Peyer's patch (tissue), 4 donors: Measurements from ENCODE around the gene ABCC5. TPM values are rescaled to one million over a fixed set of nuclear protein-coding genes. Genes with fewer than 3 reads are reported as not detected.

Source experiments
- DNase-seq, 3 donors: peaks; one replicate each; pipeline ENCODE4 v3.0.0-alpha.2; 2017 to 2019
- H3K27ac ChIP-seq, 4 donors: fragments of 200-600 bp; sonication (generic); one replicate each; pipeline ENCODE4 v1.5.1; 2016 to 2019
- H3K27me3 ChIP-seq, 2 donors: fragments of 200-600 bp; sonication (generic); one replicate each; pipeline ENCODE4 v1.5.1; 2019
- H3K36me3 ChIP-seq, 3 donors: fragments of 200-600 bp; sonication (generic); one replicate each; pipeline ENCODE4 v1.5.1; 2016 to 2019
- H3K4me1 ChIP-seq, 4 donors: fragments of 200-600 bp; sonication (generic); one replicate each; pipeline ENCODE4 v1.5.1; 2016 to 2019
- H3K4me3 ChIP-seq, 4 donors: fragments of 200-600 bp; sonication (generic); 1 replicate in 3 of 4; 2 replicates in 1 of 4; pipeline ENCODE4 v1.5.1; 2016 to 2019; ENCODE audit warnings: mild to moderate bottlenecking in 1 of 4
- H3K9me3 ChIP-seq, 4 donors: fragments of 200-600 bp; sonication (generic); one replicate each; pipeline ENCODE4 v1.5.1; 2016 to 2019; ENCODE audit warnings: mild to moderate bottlenecking in 1 of 4
- POLR2A ChIP-seq, 2 donors: fragments of 450-650 bp; IDR thresholded peaks; one replicate each; pipeline ENCODE4 v1.5.1; 2017; ENCODE audit warnings: antibody characterized with exemption in 2 of 2, mild to moderate bottlenecking in 2 of 2, moderate library complexity in 2 of 2
- total RNA-seq, 4 donors: library from RNA; depleted of rRNA; stranded (reverse); fragments of >200 nt; gene quantifications; one replicate each; pipeline ENCODE4 v1.1.0, GENCODE V29; 2016
- TF ChIP-seq, protein P1 (sequence below), 6 experiments: fragments of 450-650 bp in 4 of 6; fragments of 200-600 bp in 2 of 6; sonication (generic) in 1 of 6; IDR thresholded peaks; one replicate each; pipeline ENCODE4 v1.5.1; 2017 to 2019; ENCODE audit warnings: antibody characterized with exemption in 6 of 6, mild to moderate bottlenecking in 3 of 6, moderate library complexity in 1 of 6

The ABCC5 gene
- total RNA-seq, 4 donors from 2014 or later = 54.0 to 95.7 (median 82.1) TPM

DNA sequence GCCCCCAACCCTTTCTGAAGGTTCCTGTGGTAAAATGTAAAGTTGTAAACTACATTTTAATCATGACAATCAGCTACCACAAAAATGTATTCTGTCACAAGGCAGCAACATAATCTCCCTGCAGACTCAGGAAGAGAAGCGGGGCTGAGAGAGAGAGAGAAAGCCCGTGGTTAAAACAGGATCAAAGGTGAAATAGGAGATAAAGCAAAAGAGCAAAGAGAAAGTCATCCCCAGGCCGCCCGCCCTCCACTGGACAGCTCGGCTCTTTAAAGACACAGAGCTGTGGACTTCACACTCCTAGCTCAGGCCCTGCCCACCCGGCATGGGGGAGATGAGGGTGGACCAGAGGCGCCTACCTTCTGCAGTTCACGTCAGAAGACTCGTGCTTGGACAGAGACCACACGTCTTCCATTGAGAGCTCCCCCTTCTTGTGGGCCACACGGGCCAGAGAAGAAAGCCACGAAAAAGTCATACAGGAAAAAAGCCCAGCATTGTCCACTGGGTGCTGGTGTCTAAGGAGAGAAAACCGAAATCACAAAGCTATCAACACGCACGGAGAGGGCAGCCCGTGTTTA lies 29.4 kb downstream of the ABCC5 start:
- DNase-seq = no peak
- no peak for TF ChIP-seq POLR2A (IDR thresholded peaks at IDR 0.05)
- TF ChIP-seq, protein P1, sequence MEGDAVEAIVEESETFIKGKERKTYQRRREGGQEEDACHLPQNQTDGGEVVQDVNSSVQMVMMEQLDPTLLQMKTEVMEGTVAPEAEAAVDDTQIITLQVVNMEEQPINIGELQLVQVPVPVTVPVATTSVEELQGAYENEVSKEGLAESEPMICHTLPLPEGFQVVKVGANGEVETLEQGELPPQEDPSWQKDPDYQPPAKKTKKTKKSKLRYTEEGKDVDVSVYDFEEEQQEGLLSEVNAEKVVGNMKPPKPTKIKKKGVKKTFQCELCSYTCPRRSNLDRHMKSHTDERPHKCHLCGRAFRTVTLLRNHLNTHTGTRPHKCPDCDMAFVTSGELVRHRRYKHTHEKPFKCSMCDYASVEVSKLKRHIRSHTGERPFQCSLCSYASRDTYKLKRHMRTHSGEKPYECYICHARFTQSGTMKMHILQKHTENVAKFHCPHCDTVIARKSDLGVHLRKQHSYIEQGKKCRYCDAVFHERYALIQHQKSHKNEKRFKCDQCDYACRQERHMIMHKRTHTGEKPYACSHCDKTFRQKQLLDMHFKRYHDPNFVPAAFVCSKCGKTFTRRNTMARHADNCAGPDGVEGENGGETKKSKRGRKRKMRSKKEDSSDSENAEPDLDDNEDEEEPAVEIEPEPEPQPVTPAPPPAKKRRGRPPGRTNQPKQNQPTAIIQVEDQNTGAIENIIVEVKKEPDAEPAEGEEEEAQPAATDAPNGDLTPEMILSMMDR (IDR thresholded peaks at IDR 0.05) = no peak
- H3K36me3 ChIP-seq = peaks cover 0 to 45% (median 0%) of the 10 kb centered on the region in 3 donors

DNA sequence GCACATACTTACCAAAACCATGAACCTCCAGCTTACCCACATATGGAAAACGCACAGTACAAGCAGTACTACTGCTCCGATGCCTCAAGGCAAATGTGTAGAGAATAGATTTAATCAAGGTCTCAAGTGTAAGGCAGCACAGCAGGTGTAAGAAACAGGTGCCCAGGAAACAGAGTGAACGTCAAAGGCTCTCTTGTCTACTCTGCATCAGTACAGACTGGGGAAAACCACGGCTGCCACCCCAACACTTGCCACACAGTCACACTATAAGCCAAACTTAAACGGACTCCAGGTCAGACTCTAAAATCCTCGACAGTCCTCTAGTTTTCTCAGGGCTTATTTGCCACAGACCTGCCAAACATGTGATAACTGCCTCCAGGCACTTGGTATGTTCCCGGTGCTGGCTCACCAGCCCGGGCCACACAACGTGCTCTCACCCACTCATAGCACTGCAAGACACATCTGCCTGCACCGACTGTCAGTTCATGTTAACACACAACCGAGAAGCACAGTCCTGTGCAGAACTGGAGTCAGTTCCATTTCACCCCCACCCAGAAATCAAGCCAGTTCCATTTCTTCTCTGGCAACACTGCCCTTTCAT lies 30.6 kb downstream of the ABCC5 start:
- TF ChIP-seq, protein P1 (IDR thresholded peaks at IDR 0.05) = no peak
- TF ChIP-seq POLR2A (IDR thresholded peaks at IDR 0.05) = no peak
- H3K9me3 ChIP-seq = no peaks in the 10 kb centered on the region
- H3K4me3 ChIP-seq = no peak overlapping the region
- no peak overlapping the region for H3K27ac ChIP-seq
- H3K36me3 ChIP-seq = peaks cover 0 to 56% (median 0%) of the 10 kb centered on the region in 3 donors
- no peaks in the 10 kb centered on the region for H3K4me1 ChIP-seq
- no peak for DNase-seq
- H3K27me3 ChIP-seq = no peaks in the 10 kb centered on the region

More for the DNA sequence above, 29.4 kb downstream of the ABCC5 start:
- H3K9me3 ChIP-seq = no peaks in the 10 kb centered on the region
- H3K27ac ChIP-seq = no peak overlapping the region
- H3K4me1 ChIP-seq = no peaks in the 10 kb centered on the region
- H3K27me3 ChIP-seq = no peaks in the 10 kb centered on the region
- no peak overlapping the region for H3K4me3 ChIP-seq

DNA sequence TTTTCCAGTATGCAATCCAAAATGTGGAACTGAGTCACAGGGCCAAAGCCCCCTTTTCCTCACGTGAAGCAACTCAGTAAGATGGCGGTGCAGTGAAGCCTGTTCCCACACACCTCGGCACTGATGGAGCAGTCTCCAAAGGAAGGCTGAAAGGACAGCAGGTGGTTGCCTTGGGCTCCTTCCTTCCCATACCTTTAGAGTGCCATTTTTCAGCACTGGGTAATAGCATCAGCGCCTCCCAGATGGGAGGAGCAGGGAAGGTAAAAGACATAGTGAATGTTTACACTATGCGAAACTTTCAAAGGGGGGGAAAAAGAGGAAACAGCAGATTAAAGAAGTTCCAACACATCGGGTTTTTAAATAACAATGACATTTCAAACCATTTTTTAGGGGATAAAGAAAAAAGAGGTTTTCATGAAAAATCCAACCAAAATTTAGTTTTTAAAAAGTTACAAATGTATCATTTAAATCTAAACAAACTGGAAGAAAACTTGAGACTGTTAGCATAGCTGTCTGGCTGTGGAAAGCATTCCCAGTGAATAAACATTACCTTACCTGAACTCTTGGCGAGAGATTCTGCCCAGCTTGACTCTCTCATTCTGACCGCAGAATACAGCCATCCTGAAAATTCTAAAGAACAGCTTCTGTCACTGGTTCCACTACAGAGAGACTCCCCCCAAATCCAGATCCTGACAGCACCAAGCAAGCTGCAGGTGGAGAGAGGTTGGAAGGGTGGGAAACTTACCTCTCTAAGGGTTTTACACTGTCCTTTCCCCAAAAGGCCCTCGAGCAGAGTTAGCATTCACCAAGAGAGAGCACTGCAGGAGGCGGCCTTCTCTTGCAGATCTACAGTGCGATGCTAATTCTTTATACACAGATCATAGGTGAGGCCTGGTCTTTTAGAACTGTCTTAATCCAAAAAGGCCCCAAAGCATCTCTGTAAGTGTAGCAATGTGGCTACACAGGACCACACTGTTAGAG lies 32.6 kb downstream of the ABCC5 start:
- Histone ChIP-seq H3K27ac (no peak overlapping the region), H3K27me3 (no peaks in the 10 kb centered on the region), H3K9me3 (no peaks in the 10 kb centered on the region), H3K4me3 (no peak overlapping the region), H3K36me3 (peaks cover 0 to 64% (median 0%) of the 10 kb centered on the region in 3 donors), H3K4me1 (no peaks in the 10 kb centered on the region)
- TF ChIP-seq POLR2A (IDR thresholded peaks at IDR 0.05) = no peak
- TF ChIP-seq, protein P1 (IDR thresholded peaks at IDR 0.05) = no peak
- DNase-seq = no peak

DNA sequence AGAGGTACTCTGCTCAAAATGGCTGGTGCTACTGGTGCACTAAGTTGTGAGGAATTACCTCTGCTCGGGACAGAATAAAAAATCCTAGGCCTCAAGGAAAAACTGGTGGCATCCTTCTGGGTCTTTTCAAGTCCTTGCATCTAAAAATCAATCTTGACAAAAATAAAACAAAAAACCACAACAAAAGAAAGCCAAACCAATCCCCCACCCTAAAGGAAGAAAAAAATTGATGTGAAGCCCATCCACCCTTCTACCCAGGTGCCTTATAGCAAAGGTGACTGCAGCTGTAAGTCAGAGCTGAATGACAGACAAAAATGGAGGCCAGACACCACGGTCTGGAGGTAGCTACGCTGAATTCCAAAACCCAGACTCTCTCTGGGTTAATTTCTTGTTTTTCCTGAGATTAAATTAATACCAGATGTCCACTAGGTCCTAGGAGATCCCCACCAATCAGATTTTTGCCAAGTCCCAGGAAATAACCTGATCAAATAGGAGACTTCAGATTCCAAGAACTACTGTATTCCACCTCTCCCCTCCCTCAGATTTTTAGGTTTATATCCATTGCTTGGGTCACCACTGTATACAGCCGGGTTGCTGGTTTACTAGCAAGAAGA lies 33.5 kb downstream of the ABCC5 start:
- no peak overlapping the region for H3K27ac ChIP-seq
- DNase-seq = no peak
- TF ChIP-seq, protein P1 (IDR thresholded peaks at IDR 0.05) = no peak
- no peak for TF ChIP-seq POLR2A (IDR thresholded peaks at IDR 0.05)
- no peaks in the 10 kb centered on the region for H3K4me1 ChIP-seq
- H3K36me3 ChIP-seq = peaks cover 0 to 64% (median 0%) of the 10 kb centered on the region in 3 donors
- no peaks in the 10 kb centered on the region for H3K9me3 ChIP-seq
- no peaks in the 10 kb centered on the region for H3K27me3 ChIP-seq
- no peak overlapping the region for H3K4me3 ChIP-seq

DNA sequence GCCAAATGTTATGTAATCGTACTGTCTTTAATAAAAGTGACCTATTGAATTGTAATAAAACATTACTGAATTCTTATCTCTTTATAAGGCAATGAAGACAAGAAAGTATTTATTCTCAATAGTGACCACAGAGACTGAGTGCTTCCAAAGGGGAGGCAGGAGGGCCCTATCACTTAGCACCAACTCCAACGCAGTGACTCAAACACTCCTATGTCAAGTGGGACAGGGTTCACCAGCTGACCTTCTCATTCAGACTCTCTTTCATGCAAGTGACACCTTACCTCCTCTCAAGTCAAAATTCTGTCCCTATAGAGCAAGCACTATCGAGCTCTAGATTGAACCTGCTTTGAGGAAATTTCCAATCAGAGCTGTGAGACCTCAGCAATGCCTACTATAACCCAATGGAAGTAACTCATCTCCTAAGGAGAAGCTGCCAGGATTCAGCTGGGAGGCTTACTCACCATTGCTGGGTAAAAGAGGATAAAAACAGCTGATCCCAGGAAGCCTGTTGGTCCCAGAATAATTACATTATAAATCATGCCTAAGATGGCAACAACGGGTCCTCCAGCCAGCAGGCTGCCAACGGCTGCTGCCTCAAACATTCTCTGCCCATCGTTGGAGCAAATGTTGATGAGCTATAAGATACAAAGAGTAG lies 35.6 kb downstream of the ABCC5 start:
- Histone ChIP-seq H3K4me1 (no peaks in the 10 kb centered on the region), H3K9me3 (no peaks in the 10 kb centered on the region), H3K27me3 (no peaks in the 10 kb centered on the region), H3K4me3 (no peak overlapping the region), H3K27ac (no peak overlapping the region), H3K36me3 (peaks cover 0 to 57% (median 0%) of the 10 kb centered on the region in 3 donors)
- DNase-seq = no peak
- TF ChIP-seq, protein P1 (IDR thresholded peaks at IDR 0.05) = no peak
- no peak for TF ChIP-seq POLR2A (IDR thresholded peaks at IDR 0.05)
